Activated CD4-positive, alpha-beta T cell treated with anti-CD3 and anti-CD28 coated beads, Interleukin-2, amount 10 ng/mL, durations not matched to agents 7 days and 5 days (primary cell): ENCODE measurements around the gene SCP2D1. TPM values are rescaled to one million over a fixed set of nuclear protein-coding genes. Genes with fewer than 3 reads are reported as not detected.

Source experiments
- CTCF ChIA-PET: fragments of 350-600 bp; sonication (Branson Sonifier 250); formaldehyde crosslinking; loops from one replicate; lab custom pipeline; 2021; ENCODE audit warnings: antibody characterized with exemption; lab: Charles Lee
- POLR2A ChIA-PET: fragments of 350-600 bp; sonication (Branson Sonifier 250); formaldehyde crosslinking; loops from one replicate; lab custom pipeline; 2021; ENCODE audit warnings: antibody characterized with exemption; lab: Charles Lee
- DNase-seq: peaks from one replicate; pipeline ENCODE4 v3.0.0-alpha.2; 2020
- H3K27ac Mint-ChIP-seq: one replicate; pipeline ENCODE4 v1.8.0; 2021; ENCODE audit warnings: mild to moderate bottlenecking, moderate library complexity, mixed read lengths
- H3K27me3 Mint-ChIP-seq: one replicate; pipeline ENCODE4 v1.8.0; 2021; ENCODE audit warnings: mixed read lengths
- H3K36me3 Mint-ChIP-seq: one replicate; pipeline ENCODE4 v1.8.0; 2021; ENCODE audit warnings: low read depth, mixed read lengths
- H3K4me1 Mint-ChIP-seq: one replicate; pipeline ENCODE4 v1.8.0; 2021; ENCODE audit warnings: mixed read lengths
- H3K4me3 Mint-ChIP-seq: one replicate; pipeline ENCODE4 v1.8.0; 2021; ENCODE audit warnings: mild to moderate bottlenecking, moderate library complexity, mixed read lengths
- H3K9me3 Mint-ChIP-seq: one replicate; pipeline ENCODE4 v1.8.0; 2021; ENCODE audit warnings: mixed read lengths
- total RNA-seq, 2 experiments: library from RNA; stranded (reverse); gene quantifications; one replicate each; pipeline ENCODE4 v1.2.3, GENCODE V29; 2021

Gene SCP2D1
- total RNA-seq, 2 experiments from 2014 or later: not detected

GRCh38 chr20:18793625-18794427 lies 19.8 kb upstream of the SCP2D1 start:
- H3K9me3 Mint-ChIP-seq: peaks cover 9% of the 10 kb centered on the region
- peaks cover 6% of the 10 kb centered on the region for H3K36me3 Mint-ChIP-seq
- H3K27me3 Mint-ChIP-seq: peaks cover 7% of the 10 kb centered on the region
- ChIA-PET POLR2A (interaction anchor here (0.6 kb wide), 1 partner anchor 14 kb away, joined by 3 read pairs; no protein-coding TSS in a partner anchor), CTCF (interaction anchor here (0.8 kb wide), 1 partner anchor 11 kb away, joined by 3 read pairs; no protein-coding TSS in a partner anchor)
- peak overlapping the region; percentile 96 for H3K27ac Mint-ChIP-seq
- DNase-seq: peak; percentile 92
- peak overlapping the region; percentile 92 for H3K4me3 Mint-ChIP-seq
- H3K4me1 Mint-ChIP-seq: peaks cover 14% of the 10 kb centered on the region

- peak overlapping the region; percentile 96 for H3K27ac Mint-ChIP-seq
- peaks cover 14% of the 10 kb centered on the region for H3K4me1 Mint-ChIP-seq
- H3K27me3 Mint-ChIP-seq: peaks cover 6% of the 10 kb centered on the region
- POLR2A ChIA-PET: no interaction called here
- H3K4me3 Mint-ChIP-seq: peak overlapping the region; percentile 92
- H3K9me3 Mint-ChIP-seq: peaks cover 9% of the 10 kb centered on the region
- peaks cover 6% of the 10 kb centered on the region for H3K36me3 Mint-ChIP-seq
- DNase-seq: no peak
- CTCF ChIA-PET: interaction anchor here (0.8 kb wide), 1 partner anchor 11 kb away, joined by 3 read pairs; no protein-coding TSS in a partner anchor
Observed at GRCh38 chr20:18794428-18794787, 19.2 kb upstream of the SCP2D1 start.

- H3K36me3 Mint-ChIP-seq: peaks cover 6% of the 10 kb centered on the region
- POLR2A ChIA-PET: no interaction called here
- CTCF ChIA-PET: interaction anchor here (1.0 kb wide), 1 partner anchor 16 kb away, joined by 3 read pairs; no protein-coding TSS in a partner anchor
- H3K9me3 Mint-ChIP-seq: peaks cover 9% of the 10 kb centered on the region
- no peak overlapping the region for H3K4me3 Mint-ChIP-seq
- H3K27me3 Mint-ChIP-seq: peaks cover 4% of the 10 kb centered on the region
- DNase-seq: no peak
- H3K27ac Mint-ChIP-seq: peak overlapping the region; percentile 96
- H3K4me1 Mint-ChIP-seq: peaks cover 14% of the 10 kb centered on the region
Observed at GRCh38 chr20:18795366-18795765, 18.2 kb upstream of the SCP2D1 start.

- Mint-ChIP-seq H3K9me3 (peaks cover 9% of the 10 kb centered on the region), H3K36me3 (peaks cover 6% of the 10 kb centered on the region), H3K4me3 (no peak overlapping the region), H3K27ac (no peak overlapping the region), H3K4me1 (peaks cover 14% of the 10 kb centered on the region), H3K27me3 (no peaks in the 10 kb centered on the region)
- ChIA-PET POLR2A (no interaction called here), CTCF (no interaction called here)
- no peak for DNase-seq
Observed at GRCh38 chr20:18796282-18796833, 17.2 kb upstream of the SCP2D1 start.

- H3K9me3 Mint-ChIP-seq: peaks cover 2% of the 10 kb centered on the region
- POLR2A ChIA-PET: no interaction called here
- no peaks in the 10 kb centered on the region for H3K4me1 Mint-ChIP-seq
- H3K36me3 Mint-ChIP-seq: no peaks in the 10 kb centered on the region
- DNase-seq: no peak
- CTCF ChIA-PET: interaction anchor here (0.7 kb wide), 1 partner anchor 1214 kb away, joined by 3 read pairs; no protein-coding TSS in a partner anchor
- no peak overlapping the region for H3K4me3 Mint-ChIP-seq
- no peaks in the 10 kb centered on the region for H3K27me3 Mint-ChIP-seq
- H3K27ac Mint-ChIP-seq: no peak overlapping the region
Observed at GRCh38 chr20:18801516-18801915, 12.1 kb upstream of the SCP2D1 start.

GRCh38 chr20:18802012-18802634 lies 11.5 kb upstream of the SCP2D1 start:
- no peak for DNase-seq
- ChIA-PET POLR2A (no interaction called here), CTCF (interaction anchor here (0.7 kb wide), 1 partner anchor 1214 kb away, joined by 3 read pairs; no protein-coding TSS in a partner anchor)
- H3K9me3 Mint-ChIP-seq: peaks cover 2% of the 10 kb centered on the region
- no peaks in the 10 kb centered on the region for H3K27me3 Mint-ChIP-seq
- H3K4me1 Mint-ChIP-seq: no peaks in the 10 kb centered on the region
- no peak overlapping the region for H3K4me3 Mint-ChIP-seq
- no peak overlapping the region for H3K27ac Mint-ChIP-seq
- H3K36me3 Mint-ChIP-seq: no peaks in the 10 kb centered on the region

- Mint-ChIP-seq H3K4me1 (no peaks in the 10 kb centered on the region), H3K27ac (no peak overlapping the region), H3K4me3 (no peak overlapping the region), H3K9me3 (no peaks in the 10 kb centered on the region), H3K36me3 (no peaks in the 10 kb centered on the region), H3K27me3 (no peaks in the 10 kb centered on the region)
- CTCF ChIA-PET: interaction anchor here (0.7 to 1.4 kb wide), 2 partner anchors 12 to 1927 kb away, joined by 3 to 6 read pairs; no protein-coding TSS in a partner anchor
- no peak for DNase-seq
- POLR2A ChIA-PET: no interaction called here
Observed at GRCh38 chr20:18805881-18806280, 7.7 kb upstream of the SCP2D1 start.

- no peaks in the 10 kb centered on the region for H3K9me3 Mint-ChIP-seq
- no peak for DNase-seq
- CTCF ChIA-PET: no interaction called here
- H3K27ac Mint-ChIP-seq: no peak overlapping the region
- POLR2A ChIA-PET: no interaction called here
- no peaks in the 10 kb centered on the region for H3K36me3 Mint-ChIP-seq
- no peaks in the 10 kb centered on the region for H3K4me1 Mint-ChIP-seq
- H3K4me3 Mint-ChIP-seq: no peak overlapping the region
- H3K27me3 Mint-ChIP-seq: no peaks in the 10 kb centered on the region
Observed at GRCh38 chr20:18808712-18809111, 4.9 kb upstream of the SCP2D1 start.

- H3K4me1 Mint-ChIP-seq: no peaks in the 10 kb centered on the region
- POLR2A ChIA-PET: no interaction called here
- H3K4me3 Mint-ChIP-seq: no peak overlapping the region
- DNase-seq: no peak
- H3K9me3 Mint-ChIP-seq: no peaks in the 10 kb centered on the region
- CTCF ChIA-PET: interaction anchor here (1.6 kb wide), 1 partner anchor 16 kb away, joined by 3 read pairs; no protein-coding TSS in a partner anchor
- H3K27ac Mint-ChIP-seq: no peak overlapping the region
- H3K36me3 Mint-ChIP-seq: no peaks in the 10 kb centered on the region
- H3K27me3 Mint-ChIP-seq: no peaks in the 10 kb centered on the region
Observed at GRCh38 chr20:18811186-18811585, 2.4 kb upstream of the SCP2D1 start.

GRCh38 chr20:18811904-18812303 lies 1.7 kb upstream of the SCP2D1 start:
- no peak for DNase-seq
- Mint-ChIP-seq H3K9me3 (no peaks in the 10 kb centered on the region), H3K36me3 (no peaks in the 10 kb centered on the region), H3K27ac (no peak overlapping the region), H3K27me3 (no peaks in the 10 kb centered on the region), H3K4me1 (no peaks in the 10 kb centered on the region), H3K4me3 (no peak overlapping the region)
- ChIA-PET CTCF (interaction anchor here (1.6 kb wide), 1 partner anchor 17 kb away, joined by 3 read pairs; no protein-coding TSS in a partner anchor), POLR2A (no interaction called here)

GRCh38 chr20:18815194-18815942 lies 1.8 kb downstream of the SCP2D1 start:
- H3K4me1 Mint-ChIP-seq: no peaks in the 10 kb centered on the region
- CTCF ChIA-PET: no interaction called here

GRCh38 chr20:18822832-18823231 lies 9.2 kb downstream of the SCP2D1 start:
- Mint-ChIP-seq H3K27me3 (no peaks in the 10 kb centered on the region), H3K4me1 (no peaks in the 10 kb centered on the region), H3K27ac (no peak overlapping the region), H3K9me3 (no peaks in the 10 kb centered on the region), H3K4me3 (no peak overlapping the region), H3K36me3 (no peaks in the 10 kb centered on the region)
- DNase-seq: no peak
- POLR2A ChIA-PET: no interaction called here
- CTCF ChIA-PET: no interaction called here

More at GRCh38 chr20:18815194-18815942, 1.8 kb downstream of the SCP2D1 start:
- POLR2A ChIA-PET: no interaction called here
- Mint-ChIP-seq H3K36me3 (no peaks in the 10 kb centered on the region), H3K27ac (no peak overlapping the region), H3K27me3 (no peaks in the 10 kb centered on the region), H3K4me3 (no peak overlapping the region), H3K9me3 (no peaks in the 10 kb centered on the region)
- no peak for DNase-seq
